ENCODE results near the gene TRERF1. TPM values are rescaled to one million over a fixed set of nuclear protein-coding genes. Genes with fewer than 3 reads are reported as not detected.

The TRERF1 gene
- total and polyA plus RNA-seq, 5 donors from 2014 or later = 2.3 to 55.7 (median 4.7) TPM

- Histone ChIP-seq H3K36me3 (ENCODE audit: control insufficient read depth, insufficient read depth, low read length) (peaks cover 7% of the 10 kb centered on the region), H3K9me3 (ENCODE audit: control insufficient read depth in 2 of 2, low read length in 2 of 2) (no peaks in the 10 kb centered on the region), H3K27ac (ENCODE audit: insufficient read depth, low read length, poor library complexity, severe bottlenecking) (no peak overlapping the region), H3K4me1 (ENCODE audit: control insufficient read depth, insufficient read depth, low read length, poor library complexity, severe bottlenecking) (peaks cover 48% of the 10 kb centered on the region), H3K27me3 (ENCODE audit: control insufficient read depth, insufficient read depth, low read length) (no peaks in the 10 kb centered on the region), H3K4me3 (ENCODE audit: low read depth, low read length) (no peak overlapping the region)
- Mint-ChIP-seq H3K36me3 (peaks cover 33% of the 10 kb centered on the region), H3K27ac (peak overlapping the region; percentile 83 to 90 (median 84)), H3K9me3 (no peaks in the 10 kb centered on the region), H3K4me1 (peaks cover 24 to 65% (median 55%) of the 10 kb centered on the region in 4 donors), H3K27me3 (no peaks in the 10 kb centered on the region), H3K4me3 (peak overlapping the region in 1 of 4 donors; percentile 59)
- no peak for DNase-seq
- no peak for ATAC-seq (ENCODE audit: low read depth in 2 of 2)
Observed at GRCh38 chr6:42363926-42364849, 87.5 kb downstream of the TRERF1 start.

GRCh38 chr6:42361036-42361435 lies 90.7 kb downstream of the TRERF1 start:
- no peak for ATAC-seq (ENCODE audit: low read depth in 2 of 2)
- H3K27me3 ChIP-seq (ENCODE audit: control insufficient read depth, insufficient read depth, low read length) = no peaks in the 10 kb centered on the region
- H3K27ac Mint-ChIP-seq = peak overlapping the region in 1 of 3 donors; percentile 3
- peaks cover 44% of the 10 kb centered on the region for H3K36me3 Mint-ChIP-seq
- H3K4me1 Mint-ChIP-seq = peaks cover 14 to 47% (median 32%) of the 10 kb centered on the region in 4 donors
- H3K36me3 ChIP-seq (ENCODE audit: control insufficient read depth, insufficient read depth, low read length) = peaks cover 11% of the 10 kb centered on the region
- H3K9me3 ChIP-seq (ENCODE audit: control insufficient read depth in 2 of 2, low read length in 2 of 2) = no peaks in the 10 kb centered on the region
- H3K27ac ChIP-seq (ENCODE audit: insufficient read depth, low read length, poor library complexity, severe bottlenecking) = no peak overlapping the region
- no peaks in the 10 kb centered on the region for H3K9me3 Mint-ChIP-seq
- H3K4me1 ChIP-seq (ENCODE audit: control insufficient read depth, insufficient read depth, low read length, poor library complexity, severe bottlenecking) = peaks cover 16% of the 10 kb centered on the region
- H3K4me3 ChIP-seq (ENCODE audit: low read depth, low read length) = no peak overlapping the region
- no peak for DNase-seq
- no peak overlapping the region for H3K4me3 Mint-ChIP-seq
- H3K27me3 Mint-ChIP-seq = no peaks in the 10 kb centered on the region

- no peak for ATAC-seq (ENCODE audit: low read depth in 2 of 2)
- Mint-ChIP-seq H3K4me1 (peaks cover 3 to 38% (median 14%) of the 10 kb centered on the region in 4 donors), H3K27ac (no peak overlapping the region), H3K9me3 (no peaks in the 10 kb centered on the region), H3K4me3 (no peak overlapping the region), H3K36me3 (peaks cover 33% of the 10 kb centered on the region), H3K27me3 (no peaks in the 10 kb centered on the region)
- no peak overlapping the region for H3K27ac ChIP-seq (ENCODE audit: insufficient read depth, low read length, poor library complexity, severe bottlenecking)
- H3K4me1 ChIP-seq (ENCODE audit: control insufficient read depth, insufficient read depth, low read length, poor library complexity, severe bottlenecking) = no peaks in the 10 kb centered on the region
- no peak overlapping the region for H3K4me3 ChIP-seq (ENCODE audit: low read depth, low read length)
- DNase-seq = no peak
- no peaks in the 10 kb centered on the region for H3K9me3 ChIP-seq (ENCODE audit: control insufficient read depth in 2 of 2, low read length in 2 of 2)
- H3K36me3 ChIP-seq (ENCODE audit: control insufficient read depth, insufficient read depth, low read length) = peaks cover 12% of the 10 kb centered on the region
- no peaks in the 10 kb centered on the region for H3K27me3 ChIP-seq (ENCODE audit: control insufficient read depth, insufficient read depth, low read length)
Observed at GRCh38 chr6:42359021-42359420, 92.7 kb downstream of the TRERF1 start.

GRCh38 chr6:42355416-42355815 lies 96.3 kb downstream of the TRERF1 start:
- H3K4me3 Mint-ChIP-seq = no peak overlapping the region
- H3K36me3 Mint-ChIP-seq = peaks cover 22% of the 10 kb centered on the region
- Histone ChIP-seq H3K27me3 (ENCODE audit: control insufficient read depth, insufficient read depth, low read length) (no peaks in the 10 kb centered on the region), H3K36me3 (ENCODE audit: control insufficient read depth, insufficient read depth, low read length) (peaks cover 5% of the 10 kb centered on the region), H3K4me1 (ENCODE audit: control insufficient read depth, insufficient read depth, low read length, poor library complexity, severe bottlenecking) (no peaks in the 10 kb centered on the region), H3K4me3 (ENCODE audit: low read depth, low read length) (no peak overlapping the region), H3K9me3 (ENCODE audit: control insufficient read depth in 2 of 2, low read length in 2 of 2) (no peaks in the 10 kb centered on the region), H3K27ac (ENCODE audit: insufficient read depth, low read length, poor library complexity, severe bottlenecking) (no peak overlapping the region)
- ATAC-seq (ENCODE audit: low read depth in 2 of 2) (no peak), DNase-seq (no peak)
- peaks cover 0 to 29% (median 7%) of the 10 kb centered on the region in 4 donors for H3K4me1 Mint-ChIP-seq
- H3K27ac Mint-ChIP-seq = no peak overlapping the region
- no peaks in the 10 kb centered on the region for H3K27me3 Mint-ChIP-seq
- H3K9me3 Mint-ChIP-seq = no peaks in the 10 kb centered on the region

- H3K9me3 ChIP-seq (ENCODE audit: control insufficient read depth in 2 of 2, low read length in 2 of 2) = no peaks in the 10 kb centered on the region
- Mint-ChIP-seq H3K36me3 (peaks cover 28% of the 10 kb centered on the region), H3K4me1 (peaks cover 0 to 24% (median 7%) of the 10 kb centered on the region in 4 donors), H3K4me3 (no peak overlapping the region), H3K9me3 (no peaks in the 10 kb centered on the region), H3K27ac (peak overlapping the region in 1 of 3 donors; percentile 11), H3K27me3 (no peaks in the 10 kb centered on the region)
- ATAC-seq (ENCODE audit: low read depth in 2 of 2) (no peak), DNase-seq (no peak)
- no peak overlapping the region for H3K27ac ChIP-seq (ENCODE audit: insufficient read depth, low read length, poor library complexity, severe bottlenecking)
- peaks cover 5% of the 10 kb centered on the region for H3K36me3 ChIP-seq (ENCODE audit: control insufficient read depth, insufficient read depth, low read length)
- no peaks in the 10 kb centered on the region for H3K27me3 ChIP-seq (ENCODE audit: control insufficient read depth, insufficient read depth, low read length)
- H3K4me3 ChIP-seq (ENCODE audit: low read depth, low read length) = no peak overlapping the region
- H3K4me1 ChIP-seq (ENCODE audit: control insufficient read depth, insufficient read depth, low read length, poor library complexity, severe bottlenecking) = no peaks in the 10 kb centered on the region
Observed at GRCh38 chr6:42354702-42355101, 97.0 kb downstream of the TRERF1 start.

- peaks cover 5% of the 10 kb centered on the region for H3K36me3 ChIP-seq (ENCODE audit: control insufficient read depth, insufficient read depth, low read length)
- H3K27ac Mint-ChIP-seq = no peak overlapping the region
- H3K4me3 ChIP-seq (ENCODE audit: low read depth, low read length) = no peak overlapping the region
- DNase-seq (no peak), ATAC-seq (ENCODE audit: low read depth in 2 of 2) (no peak)
- H3K9me3 ChIP-seq (ENCODE audit: control insufficient read depth in 2 of 2, low read length in 2 of 2) = no peaks in the 10 kb centered on the region
- H3K9me3 Mint-ChIP-seq = no peaks in the 10 kb centered on the region
- peaks cover 0 to 22% (median 11%) of the 10 kb centered on the region in 4 donors for H3K4me1 Mint-ChIP-seq
- peaks cover 37% of the 10 kb centered on the region for H3K36me3 Mint-ChIP-seq
- no peaks in the 10 kb centered on the region for H3K27me3 ChIP-seq (ENCODE audit: control insufficient read depth, insufficient read depth, low read length)
- H3K27ac ChIP-seq (ENCODE audit: insufficient read depth, low read length, poor library complexity, severe bottlenecking) = no peak overlapping the region
- no peak overlapping the region for H3K4me3 Mint-ChIP-seq
- no peaks in the 10 kb centered on the region for H3K4me1 ChIP-seq (ENCODE audit: control insufficient read depth, insufficient read depth, low read length, poor library complexity, severe bottlenecking)
- H3K27me3 Mint-ChIP-seq = no peaks in the 10 kb centered on the region
Observed at GRCh38 chr6:42352856-42353564, 98.7 kb downstream of the TRERF1 start.

GRCh38 chr6:42350911-42351310 lies 100.8 kb downstream of the TRERF1 start:
- Histone ChIP-seq H3K4me3 (ENCODE audit: low read depth, low read length) (no peak overlapping the region), H3K4me1 (ENCODE audit: control insufficient read depth, insufficient read depth, low read length, poor library complexity, severe bottlenecking) (no peaks in the 10 kb centered on the region), H3K27ac (ENCODE audit: insufficient read depth, low read length, poor library complexity, severe bottlenecking) (no peak overlapping the region), H3K36me3 (ENCODE audit: control insufficient read depth, insufficient read depth, low read length) (no peaks in the 10 kb centered on the region), H3K9me3 (ENCODE audit: control insufficient read depth in 2 of 2, low read length in 2 of 2) (no peaks in the 10 kb centered on the region), H3K27me3 (ENCODE audit: control insufficient read depth, insufficient read depth, low read length) (no peaks in the 10 kb centered on the region)
- DNase-seq = no peak
- H3K36me3 Mint-ChIP-seq = peaks cover 30% of the 10 kb centered on the region
- H3K9me3 Mint-ChIP-seq = no peaks in the 10 kb centered on the region
- no peak for ATAC-seq (ENCODE audit: low read depth in 2 of 2)
- H3K4me3 Mint-ChIP-seq = no peak overlapping the region
- peaks cover 0 to 31% (median 21%) of the 10 kb centered on the region in 4 donors for H3K4me1 Mint-ChIP-seq
- H3K27ac Mint-ChIP-seq = no peak overlapping the region
- no peaks in the 10 kb centered on the region for H3K27me3 Mint-ChIP-seq

Data from CD4-positive, CD25-positive, alpha-beta regulatory T cell (primary cell).